GM18499 (cell line): Measurements from ENCODE around the gene KIF19.

Source experiments
- ATAC-seq: cut with Tn5 transposase; IDR thresholded peaks from one replicate; pipeline ENCODE4 v1.9.1; 2021; ENCODE audit warnings: moderate number of reproducible peaks; ENCODE audit not compliant: insufficient read depth, unreplicated experiment

The KIF19 gene

DNA sequence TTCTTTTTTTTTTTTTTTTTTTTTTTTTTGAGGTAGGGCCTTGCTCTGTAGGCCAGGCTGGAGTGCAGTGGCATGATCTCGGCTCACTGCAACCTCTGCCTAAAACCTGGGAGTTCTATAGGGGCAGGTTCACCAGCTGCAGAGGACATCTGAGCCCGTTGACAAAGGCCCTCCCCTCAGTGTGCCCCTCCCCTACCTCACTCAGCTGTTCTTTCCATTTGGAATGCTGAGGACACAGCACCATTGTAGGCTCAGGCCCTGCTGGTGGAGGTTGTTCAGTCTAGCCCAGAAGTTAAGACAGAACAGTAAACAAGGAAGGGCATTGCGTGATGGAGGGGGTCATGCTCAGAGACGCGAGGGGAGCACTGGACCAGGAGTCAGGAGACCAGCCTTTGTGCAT is 21.8 kb upstream of the KIF19 start:
- no peak for ATAC-seq

DNA sequence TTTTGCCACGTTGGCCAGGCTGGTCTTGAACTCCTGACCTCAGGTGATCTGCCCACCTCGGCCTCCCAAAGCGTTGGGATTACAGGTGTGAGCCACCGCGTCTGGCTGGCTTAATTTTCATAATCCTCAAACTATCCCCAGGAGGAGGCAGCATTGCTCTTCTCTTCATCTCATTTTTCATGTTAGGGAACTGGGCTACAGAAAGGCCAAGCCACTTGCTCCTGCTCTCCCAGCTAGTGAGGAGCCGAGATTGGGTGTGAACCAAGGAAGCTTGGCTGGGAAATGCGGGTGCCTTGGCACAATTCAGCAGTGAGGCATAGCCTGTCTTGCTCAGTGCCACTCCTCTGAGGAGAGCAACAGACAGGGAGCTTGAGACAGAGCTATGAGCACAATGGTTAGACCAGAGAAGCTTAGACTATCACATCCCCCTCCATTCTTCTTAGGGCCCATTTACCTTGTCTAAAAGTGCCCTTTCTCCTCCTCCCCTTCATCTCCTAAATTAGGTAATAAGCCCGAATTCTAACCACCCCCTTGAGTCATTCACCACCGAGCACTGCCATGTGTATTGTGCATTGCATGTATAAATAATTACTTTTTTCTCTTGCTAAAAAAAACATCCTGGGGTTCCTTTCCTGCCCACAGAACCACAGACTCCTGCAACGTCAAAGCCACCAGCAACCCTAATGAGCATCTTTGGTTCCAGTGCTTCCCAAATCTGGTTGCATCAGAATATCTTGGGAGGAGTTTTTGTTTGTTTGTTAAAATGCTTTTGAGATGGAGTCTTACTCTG is 20.0 kb upstream of the KIF19 start:
- ATAC-seq: no peak

DNA sequence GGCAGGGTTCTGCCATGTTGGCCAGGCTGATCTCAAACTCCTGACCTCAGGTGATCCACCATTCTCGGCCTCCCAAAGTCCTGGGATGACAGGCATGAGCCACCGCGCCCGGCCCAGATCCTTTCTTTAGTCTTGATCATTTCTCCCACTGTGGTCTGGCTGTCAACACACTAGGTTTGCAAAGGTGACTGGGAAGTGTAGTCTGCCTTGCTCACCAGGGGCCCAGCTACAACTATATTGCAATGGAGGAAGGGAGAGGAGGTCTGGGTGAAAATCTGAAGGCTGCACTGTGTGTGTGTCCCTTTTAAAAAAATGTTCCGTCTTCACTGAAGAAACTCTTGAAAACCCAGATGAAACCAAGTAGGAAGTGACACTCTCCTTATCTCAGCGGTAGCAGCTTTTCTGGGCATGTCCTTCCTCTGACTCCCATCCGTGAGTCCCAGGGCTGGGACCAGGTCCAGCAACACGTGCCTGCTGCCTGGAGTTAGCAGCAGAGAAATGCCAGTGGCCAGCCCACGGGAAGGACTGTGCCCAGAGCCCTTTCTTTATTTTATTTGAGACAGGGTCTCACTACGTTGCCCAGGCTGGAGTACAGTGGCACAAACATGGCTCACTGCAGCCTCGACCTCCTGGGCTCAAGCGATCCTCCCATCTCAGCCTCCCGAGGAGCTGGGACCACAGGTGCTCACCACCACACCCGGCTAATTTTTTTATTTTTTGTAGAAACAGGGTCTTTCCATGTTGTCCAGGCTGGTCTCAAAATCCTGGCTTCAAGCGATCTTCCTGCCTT is 17.8 kb upstream of the KIF19 start:
- no peak for ATAC-seq

DNA sequence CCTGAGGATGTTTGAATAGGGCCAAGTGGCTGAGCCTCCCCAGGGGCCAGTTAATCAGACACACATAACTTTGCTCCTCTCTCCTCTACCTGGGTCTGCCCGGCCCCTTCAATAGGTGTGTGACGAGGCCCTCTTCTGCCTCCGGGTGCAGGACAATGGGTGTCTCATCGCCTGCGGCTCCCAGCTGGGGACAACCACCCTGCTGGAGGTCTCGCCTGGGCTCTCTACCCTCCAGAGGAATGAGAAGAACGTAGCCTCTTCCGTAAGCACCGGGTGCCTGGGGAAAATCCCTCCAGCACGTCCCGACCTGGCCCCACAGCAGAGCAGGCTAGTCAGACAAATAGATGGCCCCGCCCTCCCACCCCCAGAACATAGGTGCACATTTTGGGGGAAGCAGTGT is 16.1 kb upstream of the KIF19 start:
- ATAC-seq: no peak

DNA sequence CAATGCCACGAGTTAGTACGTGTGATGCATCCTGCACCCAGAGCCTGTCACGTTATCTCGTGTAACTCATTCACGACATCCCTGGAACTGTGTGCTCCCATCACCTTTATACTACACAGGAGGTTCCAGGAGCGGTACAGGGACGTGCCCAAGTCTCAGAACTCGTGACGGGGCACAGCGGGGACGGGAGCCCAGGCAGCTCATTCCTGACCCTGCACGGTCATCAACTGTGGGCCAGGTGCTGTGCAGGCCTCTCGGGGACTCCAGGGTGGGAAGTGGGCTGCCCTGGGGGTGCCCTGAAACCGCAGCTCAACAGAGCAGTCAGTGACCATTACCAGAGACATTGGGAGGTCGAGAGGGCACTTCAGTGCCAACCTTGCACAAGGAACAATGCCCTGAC is 11.1 kb upstream of the KIF19 start:
- no peak for ATAC-seq

DNA sequence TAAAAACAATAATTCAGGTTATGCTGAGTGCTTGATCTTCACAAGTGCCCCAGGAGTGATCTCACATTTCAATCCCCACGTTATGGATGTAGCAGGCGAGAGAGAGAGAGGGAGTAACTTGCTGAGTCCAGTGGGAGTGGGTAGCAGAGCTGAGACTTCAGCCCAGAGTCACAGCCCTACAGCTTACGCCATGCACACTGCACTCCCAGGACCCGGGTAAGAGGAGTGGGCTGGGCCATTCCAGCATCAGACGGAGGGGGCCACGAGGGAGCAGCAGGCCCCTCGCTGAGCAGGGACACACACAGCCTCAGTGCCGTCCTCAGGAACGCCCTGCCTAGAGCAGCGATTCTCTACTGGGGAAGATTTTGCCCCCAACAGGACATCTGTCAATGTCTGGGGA is 9.8 kb upstream of the KIF19 start:
- no peak for ATAC-seq

DNA sequence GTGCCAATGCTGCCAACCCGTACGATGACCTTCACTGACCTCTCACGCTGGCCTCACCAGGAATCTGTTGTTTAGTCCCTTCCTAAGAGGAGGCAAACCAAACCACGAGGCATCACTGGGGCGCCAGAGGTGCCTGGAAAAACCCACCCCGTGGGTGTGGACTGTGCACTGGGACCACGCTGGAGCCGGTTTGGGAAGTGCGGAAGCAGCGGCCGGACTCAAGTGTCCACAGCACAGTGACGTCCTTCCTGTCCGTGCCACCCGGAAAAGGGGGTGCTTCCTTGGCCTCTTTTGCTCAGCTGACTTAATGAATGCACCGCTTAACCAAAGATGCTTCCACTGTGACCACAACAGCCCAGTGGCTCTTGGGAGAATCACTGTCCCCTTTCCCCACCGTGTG is 9.0 kb upstream of the KIF19 start:
- ATAC-seq: no peak

DNA sequence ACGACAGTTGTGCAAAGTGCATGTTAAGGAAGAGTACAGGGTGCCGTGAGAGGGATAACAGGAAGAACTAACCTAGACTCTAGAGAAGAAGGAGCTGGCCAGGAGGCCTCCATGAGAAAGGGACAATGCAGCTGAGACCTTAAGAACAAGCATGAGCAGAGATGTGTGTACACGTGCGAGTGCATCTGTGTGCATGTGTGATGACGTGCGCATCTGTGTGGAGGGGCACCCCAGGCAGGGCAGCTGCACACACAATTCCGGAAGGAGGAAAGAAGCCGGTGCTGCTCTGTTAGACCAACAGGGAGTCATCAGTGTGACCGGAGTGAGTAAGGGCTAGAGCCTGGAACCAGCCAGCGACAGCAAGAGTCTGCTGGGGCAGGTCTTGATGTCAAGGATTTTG is 7.6 kb upstream of the KIF19 start:
- no peak for ATAC-seq

DNA sequence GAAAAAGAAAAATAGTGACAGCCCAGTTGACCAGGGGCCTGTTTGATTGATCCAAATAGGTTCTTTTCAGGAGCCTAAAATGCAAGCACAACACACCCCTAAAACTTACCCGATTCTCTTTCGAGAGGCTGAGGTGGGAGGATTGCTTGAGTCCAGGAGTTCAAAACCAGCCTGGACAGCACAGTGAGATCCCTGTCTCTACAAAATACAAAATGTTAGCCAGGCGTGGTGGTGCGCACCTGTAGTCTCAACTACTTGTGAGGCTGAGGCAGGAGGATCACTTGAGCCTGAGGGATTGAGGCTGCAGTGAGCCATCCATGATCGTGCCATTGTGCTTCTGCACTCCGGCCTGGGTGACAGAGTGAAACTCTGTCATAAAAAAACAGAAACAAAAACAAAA is 1.5 kb upstream of the KIF19 start:
- no peak for ATAC-seq

DNA sequence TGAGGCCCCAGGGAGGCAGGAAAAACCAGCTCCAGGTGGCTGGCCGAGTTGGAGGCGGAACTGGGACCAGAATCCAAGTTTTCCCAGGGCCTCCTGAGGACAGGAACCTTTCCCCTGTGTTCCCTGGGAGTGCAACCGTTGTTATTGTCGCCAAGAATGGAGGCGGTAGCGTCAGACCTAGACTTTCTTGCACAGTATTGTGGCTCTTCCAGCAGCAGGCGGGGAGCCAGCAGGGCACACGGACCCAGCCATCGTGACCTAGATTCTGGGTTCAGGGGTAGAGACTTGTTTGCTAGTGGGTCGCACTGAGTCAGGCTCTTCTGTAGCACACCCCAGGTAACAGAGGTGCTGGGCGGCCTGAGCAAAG is 667 bp upstream of the KIF19 start:
- no peak for ATAC-seq

DNA sequence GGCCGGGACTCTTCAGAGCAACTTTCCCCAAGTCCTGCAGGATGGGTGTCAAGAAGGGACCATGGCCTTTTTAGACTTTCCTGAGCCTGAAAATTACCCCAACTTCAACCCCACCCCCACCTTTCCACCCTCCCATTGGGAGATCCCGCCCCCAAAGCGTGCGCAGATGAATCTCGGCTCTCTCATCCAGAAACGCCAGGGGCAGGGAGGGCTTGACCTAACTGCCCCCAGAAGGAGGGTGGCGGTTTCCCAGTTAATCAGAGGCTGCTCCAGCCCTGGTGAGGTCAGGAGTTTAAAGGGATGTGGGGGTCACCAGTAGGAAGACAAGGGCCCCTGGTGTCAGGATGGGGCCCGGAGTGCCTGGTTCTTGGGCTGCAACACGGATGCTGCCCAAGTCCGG is 480 bp downstream of the KIF19 start:
- no peak for ATAC-seq

DNA sequence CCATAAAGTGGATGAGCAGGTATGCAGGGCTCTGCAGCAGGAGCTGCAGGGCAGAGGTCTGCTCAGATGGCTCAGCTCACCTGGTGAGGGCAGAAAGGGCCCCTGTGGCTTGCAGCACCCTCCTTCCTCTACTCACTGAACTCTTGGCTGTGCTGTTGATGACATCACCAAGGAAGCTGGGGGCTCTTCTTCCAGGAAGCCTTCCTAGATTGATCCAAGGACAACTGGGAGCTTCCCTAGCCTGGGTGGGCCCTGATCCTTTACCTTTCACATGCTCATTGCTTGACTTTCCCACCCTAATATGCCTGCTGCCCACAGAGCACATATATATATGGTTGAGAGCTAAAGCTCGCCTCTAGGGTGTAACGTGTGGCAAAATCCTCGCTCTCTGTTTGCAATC is 2.5 kb downstream of the KIF19 start:
- ATAC-seq: no peak

DNA sequence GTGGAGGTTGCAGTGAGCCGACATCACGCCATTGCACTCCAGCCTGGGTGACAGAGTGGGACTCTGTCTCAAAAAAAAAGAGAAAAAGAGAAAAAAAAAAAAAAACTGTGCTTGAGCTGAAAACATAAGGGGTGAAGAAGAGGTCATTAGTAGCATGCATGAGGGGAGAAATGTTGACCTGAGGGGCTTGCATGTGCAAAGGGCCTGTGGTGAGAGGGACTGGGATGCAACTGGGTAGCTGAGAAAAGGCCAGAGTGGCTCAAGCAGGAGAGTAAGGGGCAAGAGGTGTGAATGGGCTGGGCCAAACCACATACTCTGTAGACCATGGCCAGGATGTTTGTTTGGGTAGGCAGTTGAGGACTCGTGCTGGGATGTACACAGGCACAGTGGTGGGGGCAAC is 3.4 kb downstream of the KIF19 start:
- no peak for ATAC-seq

DNA sequence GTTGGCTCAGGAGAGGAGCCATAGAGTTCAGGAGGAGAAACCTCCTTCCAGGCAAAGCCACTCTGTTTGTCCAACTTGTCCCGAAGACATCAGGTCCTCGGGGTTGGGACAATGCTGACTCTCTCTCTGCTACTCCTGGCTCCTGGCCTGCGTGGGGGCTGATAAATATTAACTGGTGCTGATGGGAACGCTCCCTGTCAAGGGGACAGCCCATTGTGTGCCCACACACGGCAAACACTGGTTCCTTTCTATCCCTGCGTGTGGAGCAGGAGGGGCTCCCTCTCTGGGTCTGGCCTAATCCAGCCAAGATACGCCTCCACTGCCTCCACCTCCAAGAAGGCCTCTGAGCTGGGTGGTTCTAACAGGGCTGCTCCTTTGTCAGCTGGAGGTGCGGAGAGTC is 4.4 kb downstream of the KIF19 start:
- ATAC-seq: no peak

DNA sequence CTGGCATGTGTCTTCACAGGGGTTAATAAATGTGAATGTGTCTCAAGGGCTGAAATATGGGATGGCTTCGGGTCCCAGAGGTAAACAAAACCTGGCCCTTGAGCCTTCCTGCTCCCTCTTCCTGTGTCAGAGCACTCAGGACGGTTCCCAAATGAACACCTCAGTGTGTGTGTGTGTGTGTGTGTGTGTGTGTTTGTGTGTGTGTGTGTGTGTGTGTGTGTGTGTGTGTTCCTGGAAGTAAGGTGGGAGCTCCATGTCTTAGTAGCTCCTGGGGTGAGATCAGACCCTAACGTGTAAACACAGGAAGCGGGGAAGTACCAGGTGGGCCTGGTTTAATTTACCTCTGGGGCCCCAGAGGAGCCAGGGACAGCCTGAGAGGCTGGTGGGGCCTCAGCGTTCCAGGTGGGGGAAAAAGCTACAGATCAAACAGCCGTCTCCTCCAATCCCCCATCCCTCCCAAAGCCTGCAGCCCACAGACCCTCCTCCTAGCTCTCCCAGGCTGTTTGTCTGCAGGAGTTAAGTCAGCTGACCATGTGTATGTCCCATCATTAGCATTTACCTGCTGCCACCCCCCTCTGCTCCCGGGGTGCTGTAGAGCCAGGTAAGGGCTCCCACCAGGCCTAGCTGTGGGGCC is 6.1 kb downstream of the KIF19 start:
- ATAC-seq: no peak

DNA sequence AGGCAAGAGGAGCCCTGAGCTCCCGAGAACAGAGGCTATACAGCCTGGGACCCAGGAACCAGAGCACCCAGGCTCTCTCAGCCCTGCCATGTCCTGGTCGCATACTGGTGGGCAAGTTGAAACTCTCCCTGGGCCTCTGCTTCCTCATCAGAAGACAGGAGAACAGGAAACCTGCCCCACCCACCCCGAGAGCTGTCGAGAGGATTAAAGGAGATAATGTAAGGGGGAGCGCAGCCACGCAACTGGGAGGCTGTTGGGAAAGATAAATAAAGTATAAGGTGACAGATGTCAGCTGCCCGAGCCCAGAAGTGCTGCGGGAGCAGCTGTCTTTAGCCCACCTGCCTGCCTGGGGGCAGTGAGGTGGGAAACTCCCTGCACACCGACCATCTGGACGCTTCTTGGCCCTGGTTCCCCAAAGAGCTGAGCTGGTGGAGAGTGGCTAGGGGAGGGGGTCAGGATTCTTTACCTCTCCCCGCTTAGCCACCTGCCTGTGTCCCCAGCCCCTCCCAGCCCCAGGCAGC is 6.8 kb downstream of the KIF19 start:
- no peak for ATAC-seq

DNA sequence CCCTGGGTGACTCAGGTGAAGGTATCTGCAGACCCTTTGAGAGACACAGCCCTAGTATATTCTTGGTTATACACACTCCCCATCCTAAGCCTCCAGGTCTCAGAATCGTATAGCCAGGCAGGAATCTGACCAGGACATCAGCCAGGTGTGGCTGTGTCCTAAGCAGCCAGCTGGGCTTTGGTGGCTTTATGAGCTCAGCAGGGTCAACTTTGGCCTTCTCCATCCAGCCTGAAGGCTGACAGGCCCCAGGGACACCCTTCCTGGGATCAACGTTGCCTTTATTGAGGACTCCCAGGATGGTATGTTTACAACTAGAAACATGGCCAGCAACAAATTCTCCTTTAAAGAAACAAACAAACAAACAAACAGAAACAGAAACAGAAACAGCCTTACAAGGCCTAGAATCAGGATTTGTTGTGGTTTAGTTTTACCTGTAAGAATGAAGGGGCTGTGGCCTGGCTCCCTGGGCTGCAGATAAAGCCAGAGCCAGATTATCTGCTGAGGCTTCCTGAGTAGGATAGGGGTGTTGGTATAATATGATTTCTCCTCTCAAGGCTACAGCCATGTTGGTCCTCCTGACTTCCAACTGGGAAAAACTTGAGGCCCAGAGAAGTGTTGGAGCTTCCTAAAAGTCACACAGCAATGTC is 8.5 kb downstream of the KIF19 start:
- no peak for ATAC-seq

DNA sequence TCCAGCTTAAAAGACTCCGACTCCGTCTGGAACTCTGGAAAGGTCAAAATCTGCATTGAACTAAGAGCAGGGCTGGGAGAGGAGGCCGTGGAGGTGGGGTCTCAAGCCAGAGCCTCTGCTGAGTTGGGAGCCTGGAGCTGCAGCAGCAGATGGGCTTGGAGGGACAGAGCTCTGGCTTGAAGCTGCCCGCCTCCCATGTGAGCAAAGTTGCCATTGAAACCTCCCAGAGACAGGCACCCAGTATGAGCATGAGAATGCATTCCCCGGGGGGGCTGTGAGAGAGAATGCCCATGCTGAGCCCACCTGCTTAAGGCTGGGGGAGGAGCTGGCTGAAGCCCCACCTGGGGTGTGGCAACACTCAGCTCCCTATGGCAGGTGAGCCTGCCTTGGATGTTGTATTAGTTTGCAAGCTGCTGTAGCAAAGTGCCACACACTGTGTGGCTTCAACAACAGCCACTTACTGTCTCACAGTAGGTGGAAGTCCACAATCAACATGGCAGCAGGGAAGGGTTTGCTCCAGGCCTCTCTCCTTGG is 9.6 kb downstream of the KIF19 start:
- ATAC-seq: no peak

DNA sequence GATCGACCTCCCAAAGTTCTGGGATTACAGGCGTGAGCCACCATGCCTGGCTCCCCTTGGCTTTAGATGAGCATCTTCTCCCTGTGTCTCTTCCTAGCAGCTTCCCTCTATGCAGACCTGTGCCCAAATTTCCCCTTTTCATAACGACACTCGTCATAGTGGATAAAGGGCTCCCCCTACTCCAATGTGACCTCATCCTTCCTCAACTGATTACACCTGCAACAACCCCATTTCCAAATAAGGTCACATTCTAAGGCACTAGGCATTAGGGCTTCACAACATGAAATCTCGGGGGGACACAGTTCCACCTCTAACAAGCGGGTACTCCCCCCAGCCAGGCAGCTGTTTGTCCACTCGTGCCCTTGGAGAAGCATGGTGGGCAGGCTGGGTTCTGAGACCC is 10.3 kb downstream of the KIF19 start:
- no peak for ATAC-seq

DNA sequence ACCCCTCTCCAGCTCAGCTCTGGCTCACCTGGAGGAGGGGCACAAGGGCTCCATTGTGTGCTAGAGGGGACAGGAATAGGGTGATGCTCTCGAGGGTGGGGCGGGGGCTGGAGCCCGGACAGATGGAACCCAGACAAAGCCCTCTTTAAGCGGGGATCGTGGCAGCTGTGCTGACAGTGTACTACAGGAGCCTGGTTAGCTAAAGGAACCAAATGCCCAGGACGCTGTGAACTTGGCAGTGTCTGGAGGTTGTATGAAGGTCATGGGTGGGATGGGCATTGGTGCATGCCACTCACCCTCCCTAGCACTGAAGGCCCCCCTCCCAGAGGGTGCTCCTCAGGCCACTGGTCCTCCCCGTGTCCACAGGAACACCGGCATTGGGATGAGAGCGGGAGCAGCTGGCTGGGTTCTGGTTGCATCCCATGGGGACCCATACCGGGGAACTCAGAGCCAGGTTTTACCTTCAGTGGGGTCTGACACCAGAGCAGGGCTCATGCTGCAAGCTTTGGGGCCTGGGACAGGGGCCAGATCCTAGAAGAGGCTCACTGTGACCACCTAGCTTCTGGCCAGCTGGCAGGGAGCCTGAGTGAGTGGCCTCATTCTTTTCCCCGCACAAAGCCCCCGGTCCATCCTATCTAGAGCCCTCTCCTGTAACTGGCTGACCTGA is 11.9 kb downstream of the KIF19 start:
- no peak for ATAC-seq
